HG03342 (cell line): ENCODE measurements around the gene TSPAN8.
"Not testable (repeated sequence)": the region's sequence is repeated elsewhere in the genome, so short reads cannot be mapped to it uniquely, and the experiment has no call there.

Experiments used
- ATAC-seq: cut with Tn5 transposase; IDR thresholded peaks from one replicate; pipeline ENCODE4 v1.9.1; 2021; ENCODE audit warnings: mild to moderate bottlenecking, moderate library complexity; ENCODE audit not compliant: unreplicated experiment

The TSPAN8 gene

DNA sequence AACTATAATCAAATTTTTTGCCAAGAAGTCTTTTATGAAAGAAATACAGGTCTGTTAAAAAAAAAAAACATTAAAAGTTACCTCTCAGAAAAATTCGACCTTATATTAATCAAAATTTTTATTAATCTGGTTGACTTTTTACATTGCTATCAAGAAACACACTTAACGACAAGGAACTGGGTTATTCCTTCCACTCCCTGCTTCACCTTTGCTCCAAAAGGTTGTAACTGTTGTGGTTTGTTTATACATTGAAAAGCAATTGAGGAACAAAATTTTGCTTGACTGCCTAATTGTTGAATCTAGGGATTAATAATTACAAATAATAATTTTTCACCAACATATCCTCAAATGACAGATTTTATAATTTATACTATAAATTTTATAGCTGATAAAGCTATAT, 28.4 kb downstream of the TSPAN8 start:
- ATAC-seq: no peak

DNA sequence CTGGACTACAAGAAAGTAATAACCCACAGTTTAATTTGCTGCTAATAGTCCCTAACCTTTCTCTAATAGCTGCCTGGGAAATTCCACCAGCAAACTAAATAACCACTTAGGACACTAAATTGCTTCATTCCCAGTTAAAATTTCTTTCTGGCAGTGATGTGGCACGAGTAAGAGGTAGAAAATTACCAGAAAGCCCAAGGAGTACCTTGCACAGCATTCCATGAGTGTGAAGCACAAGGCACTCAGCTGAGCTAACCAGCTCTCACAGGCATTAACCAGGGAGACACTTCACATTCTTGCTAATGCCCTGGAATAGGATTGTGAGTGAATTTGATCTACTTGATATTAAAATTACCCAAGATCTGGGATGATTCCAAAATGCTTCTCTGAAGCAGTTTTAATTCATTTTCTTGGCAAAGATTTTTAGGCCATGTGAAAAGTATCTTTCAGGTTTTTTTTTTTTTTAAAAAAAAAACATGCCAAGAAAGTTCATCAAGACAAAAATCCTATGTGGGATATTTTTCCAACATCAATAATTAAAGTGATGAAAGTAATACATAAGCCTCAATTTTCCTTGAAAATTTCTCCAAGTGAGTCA, 29.5 kb downstream of the TSPAN8 start:
- ATAC-seq: no peak

DNA sequence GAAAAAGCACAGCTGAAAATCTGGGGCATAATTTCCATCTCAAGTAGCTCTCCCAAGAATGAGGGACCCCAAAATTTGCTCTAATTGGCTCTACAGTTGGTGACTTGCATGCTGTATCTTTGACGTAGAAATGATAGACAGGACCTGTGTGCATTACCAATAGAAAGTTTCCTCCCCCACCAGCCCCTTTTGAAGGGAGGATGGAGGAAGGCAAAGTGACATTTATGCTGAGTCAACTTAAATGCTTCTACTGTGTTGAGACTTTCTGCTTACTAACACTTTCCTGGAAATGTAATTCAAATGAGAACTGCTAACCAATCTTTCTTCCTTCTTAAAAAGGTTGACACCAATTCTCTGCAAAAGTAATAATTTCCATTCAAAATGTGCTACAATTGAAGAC, 31.9 kb downstream of the TSPAN8 start:
- no peak for ATAC-seq

DNA sequence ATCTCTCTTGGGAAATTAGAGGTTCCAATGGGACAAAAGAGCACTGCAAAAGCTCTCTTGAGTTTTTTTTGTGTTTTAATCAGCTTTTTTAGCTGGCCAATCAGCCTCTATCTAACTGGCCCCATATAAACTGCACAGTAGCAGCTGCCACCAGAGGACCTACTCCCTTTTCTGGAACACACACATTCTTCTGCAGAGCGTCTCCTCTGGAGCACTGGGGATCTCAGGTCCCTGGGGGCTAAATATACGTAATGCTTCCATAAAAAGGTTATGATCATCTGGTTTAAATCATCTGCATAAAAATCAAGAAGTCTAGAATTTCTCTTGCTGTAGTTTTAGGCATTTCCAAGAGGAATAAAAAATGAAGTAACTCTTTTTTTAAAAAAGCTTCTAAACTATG, 32.3 kb downstream of the TSPAN8 start:
- ATAC-seq: no peak

DNA sequence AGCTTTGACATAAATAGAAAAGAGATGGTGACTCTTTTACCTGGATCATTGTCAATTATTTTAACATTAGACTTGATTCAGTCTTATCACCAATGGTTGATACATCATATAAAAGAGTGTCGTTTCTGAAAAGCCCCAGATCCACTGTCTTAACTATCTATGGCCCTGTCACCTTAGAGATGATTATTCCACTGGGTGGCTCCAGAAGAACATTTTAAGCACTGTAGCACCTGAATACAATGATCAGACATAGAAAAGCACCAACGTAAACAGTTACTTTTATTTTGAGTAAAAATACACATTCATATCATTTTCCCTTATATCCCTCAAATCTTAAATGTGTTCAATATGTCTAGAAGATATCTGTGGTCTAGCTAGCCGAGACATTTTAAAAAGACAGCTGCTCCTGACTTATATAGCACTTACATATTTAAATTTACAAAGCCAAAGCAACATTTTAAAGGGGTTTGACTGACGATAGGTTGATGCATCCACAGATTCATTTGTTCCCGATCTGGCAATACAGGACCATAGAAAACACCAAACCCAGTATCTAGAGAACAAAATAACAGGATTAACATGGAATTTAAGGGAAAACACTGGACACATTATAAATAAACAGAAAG, 32.9 kb downstream of the TSPAN8 start:
- no peak for ATAC-seq

DNA sequence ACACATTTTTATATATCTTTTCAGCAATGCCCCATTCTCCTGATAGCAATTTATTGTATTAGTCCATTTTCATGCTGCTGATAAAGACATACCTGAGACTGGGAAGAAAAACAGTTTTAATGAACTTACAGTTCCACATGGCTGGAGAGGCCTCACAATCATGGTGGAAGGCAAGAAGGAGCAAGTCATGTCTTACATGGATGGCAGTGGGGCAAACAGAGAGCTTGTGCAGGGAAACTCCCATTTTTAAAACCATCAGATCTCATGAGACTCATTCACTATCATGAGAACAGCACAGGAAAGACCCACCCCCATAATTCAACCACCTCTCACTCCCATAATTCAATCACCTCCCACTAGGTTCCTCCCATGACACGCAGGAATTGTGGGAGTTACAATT, 44.7 kb downstream of the TSPAN8 start:
- ATAC-seq: not testable (repeated sequence)

DNA sequence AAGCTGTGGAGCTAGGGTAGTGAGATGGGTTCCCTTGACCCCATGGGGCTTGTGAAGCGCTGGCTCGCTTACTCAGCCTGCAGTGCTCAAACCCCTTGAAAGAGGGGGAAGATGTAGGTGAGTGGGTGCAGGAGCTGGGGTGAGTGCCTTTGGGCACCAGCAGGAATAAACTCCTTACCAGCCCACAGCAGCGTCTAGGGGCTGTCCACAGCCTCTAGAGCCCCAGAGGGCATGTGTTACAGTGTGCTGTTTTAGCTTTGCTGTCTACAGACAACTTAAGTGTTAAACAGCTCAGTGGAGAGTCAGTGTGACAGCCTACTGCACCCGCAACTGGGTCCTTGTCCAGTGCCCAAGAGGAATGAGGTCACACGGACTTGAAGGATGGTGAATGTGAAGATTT, 48.0 kb downstream of the TSPAN8 start:
- no peak for ATAC-seq

DNA sequence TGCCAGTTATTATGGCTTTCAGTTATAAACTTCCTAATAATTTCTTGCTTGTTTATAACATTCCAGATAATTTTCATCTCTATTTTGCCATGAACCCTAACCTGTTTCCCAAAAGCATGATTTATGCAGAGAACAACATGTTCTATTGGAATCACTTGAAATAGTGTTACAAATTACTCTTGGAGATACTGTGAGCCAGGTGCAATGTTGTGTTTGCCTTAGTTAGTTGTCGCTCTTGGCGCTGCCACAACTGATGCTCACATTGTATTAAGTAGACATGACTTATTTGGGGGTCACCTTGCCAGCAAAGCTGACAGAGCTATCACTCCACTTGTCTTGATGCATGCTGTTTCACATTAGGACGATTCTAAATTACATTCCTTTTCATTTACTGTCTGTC, 49.4 kb downstream of the TSPAN8 start:
- ATAC-seq: no peak

DNA sequence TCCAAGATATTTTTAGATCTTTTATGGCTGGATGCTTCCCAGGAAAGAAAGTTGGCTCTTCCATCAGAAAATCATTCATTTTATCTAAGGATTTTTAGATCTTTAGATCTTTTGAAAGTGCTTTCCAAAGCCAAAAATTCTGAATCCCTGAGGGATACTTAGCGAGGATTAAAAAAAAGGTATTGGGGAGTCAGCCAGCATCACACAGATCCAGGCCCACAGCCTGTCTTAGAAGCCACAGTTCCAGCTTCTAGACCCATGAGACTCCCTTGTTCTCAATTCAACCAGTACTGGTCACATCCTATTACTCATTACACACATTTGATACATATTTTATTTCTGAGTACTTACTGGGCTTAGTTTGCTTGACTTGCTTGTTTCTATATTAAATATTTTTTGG, 49.9 kb downstream of the TSPAN8 start:
- no peak for ATAC-seq

DNA sequence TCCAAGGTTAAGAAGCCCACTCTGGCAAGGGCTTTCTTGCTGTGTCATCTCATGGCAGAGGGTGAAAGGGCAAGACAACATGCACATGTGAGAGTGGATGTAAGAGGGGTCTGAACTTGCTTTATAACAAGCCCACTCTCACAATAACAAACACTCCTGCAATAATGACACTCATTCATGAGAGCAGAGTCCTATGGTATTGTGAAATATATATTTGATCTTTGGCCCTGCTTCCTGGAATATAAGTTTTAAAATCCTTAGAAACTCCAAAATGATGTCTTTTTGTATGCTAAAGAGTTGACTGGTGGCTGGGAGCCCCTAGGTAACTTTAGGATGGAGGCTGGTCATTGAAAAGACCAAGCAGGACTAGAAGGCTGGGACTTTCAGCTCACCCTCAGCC, 51.8 kb downstream of the TSPAN8 start:
- ATAC-seq: no peak

DNA sequence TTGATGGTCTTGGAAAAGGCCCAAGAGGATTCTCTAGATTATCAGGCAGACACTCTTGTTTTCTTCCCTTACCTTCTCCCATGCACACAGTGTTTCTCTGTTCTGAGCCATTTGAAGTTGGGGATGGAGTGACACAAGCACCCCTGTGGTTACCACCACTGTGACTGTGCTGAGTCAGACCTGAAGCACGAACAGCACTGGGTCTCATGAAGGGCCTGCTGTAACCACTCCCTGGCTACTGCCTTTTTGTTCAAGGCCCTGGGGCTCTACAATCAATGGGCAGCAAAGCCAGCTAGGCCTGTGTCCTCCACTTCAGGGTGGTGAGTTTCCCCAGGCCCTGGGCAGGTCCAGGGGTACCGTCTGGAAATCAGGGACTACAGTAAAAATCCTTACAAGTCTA, 65.5 kb downstream of the TSPAN8 start:
- ATAC-seq: no peak

DNA sequence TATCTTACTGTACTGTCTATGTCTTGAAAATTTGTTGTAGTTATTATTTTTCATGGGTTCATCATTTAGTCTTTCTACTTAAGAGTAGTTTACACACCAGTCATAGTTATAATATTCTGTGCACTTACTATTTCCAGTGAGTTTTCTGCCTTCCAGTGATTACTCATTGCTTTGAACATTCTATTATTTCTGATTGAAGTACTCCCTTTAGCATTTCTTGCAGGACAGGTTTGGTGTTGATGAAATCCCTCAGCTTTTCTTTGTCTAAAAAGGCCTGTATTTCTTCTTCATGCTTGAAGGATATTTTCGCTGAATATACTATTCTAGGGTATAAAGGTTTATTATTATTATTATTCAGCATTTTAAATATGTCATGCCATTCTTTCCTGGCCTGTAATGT, 66.8 kb downstream of the TSPAN8 start:
- ATAC-seq: no peak

DNA sequence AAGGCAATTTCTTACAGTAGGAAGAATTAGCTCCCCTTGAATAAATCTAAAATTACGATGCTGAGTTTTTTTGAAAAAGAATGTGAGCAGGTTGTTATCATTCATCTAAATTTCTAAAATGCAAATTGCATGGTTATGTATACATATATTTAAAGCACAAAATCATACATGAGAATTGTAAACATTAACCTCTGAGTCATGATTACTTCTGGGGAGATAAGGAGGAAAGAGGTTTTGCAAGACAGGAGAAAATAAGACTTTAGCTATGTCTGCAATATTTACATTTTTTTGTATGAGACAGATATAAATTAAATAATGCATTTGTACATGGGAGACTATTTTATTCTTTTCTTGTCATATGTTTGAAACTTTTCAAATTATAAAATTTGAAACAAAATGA, 72.2 kb downstream of the TSPAN8 start:
- no peak for ATAC-seq

DNA sequence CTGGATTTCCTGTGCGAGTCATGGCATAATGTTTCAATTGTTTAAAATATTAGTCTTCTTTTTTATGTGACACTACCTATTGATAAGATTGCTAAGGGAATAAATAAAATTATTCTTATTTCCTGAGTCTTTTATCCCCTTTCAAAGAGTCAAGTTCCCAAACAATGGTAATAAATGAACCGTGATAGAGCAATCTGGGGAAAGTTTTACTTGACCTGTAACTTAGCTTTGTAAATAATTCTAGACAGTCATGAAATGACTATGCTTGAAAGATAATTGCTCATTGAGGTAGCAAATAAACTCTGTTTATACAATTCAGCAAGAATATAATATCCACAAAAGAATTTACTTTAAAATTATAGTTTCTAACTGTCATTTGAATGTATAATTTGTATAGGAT, 82.1 kb downstream of the TSPAN8 start:
- ATAC-seq: no peak
